Retina (tissue), 1 donor: ENCODE data around the gene CFAP299.
"Not testable (repeated sequence)": the region's sequence is repeated elsewhere in the genome, so short reads cannot be mapped to it uniquely, and the experiment has no call there.

Experiments used
- DNase-seq: peaks from one replicate; pipeline ENCODE4 v3.0.0-alpha.2; 2016

The CFAP299 gene

GRCh38 chr4:80613470-80613869, 277.9 kb downstream of the CFAP299 start:
- peak; percentile 9 for DNase-seq

GRCh38 chr4:80614319-80614718, 278.8 kb downstream of the CFAP299 start:
- peak; percentile 11 for DNase-seq

GRCh38 chr4:80615099-80615498, 279.6 kb downstream of the CFAP299 start:
- no peak for DNase-seq

GRCh38 chr4:80619070-80619674, 283.6 kb downstream of the CFAP299 start:
- DNase-seq, result no peak

- DNase-seq, result no peak
Measured at GRCh38 chr4:80631861-80632260, 296.3 kb downstream of the CFAP299 start.

- DNase-seq, result no peak
Measured at GRCh38 chr4:80637190-80637589, 301.7 kb downstream of the CFAP299 start.

GRCh38 chr4:80646061-80646460, 310.5 kb downstream of the CFAP299 start:
- DNase-seq, result no peak

GRCh38 chr4:80655662-80656061, 320.1 kb downstream of the CFAP299 start:
- DNase-seq, result no peak

- not testable (repeated sequence) for DNase-seq
Measured at GRCh38 chr4:80670118-80670517, 334.6 kb downstream of the CFAP299 start.

- no peak for DNase-seq
Measured at GRCh38 chr4:80678413-80678812, 342.9 kb downstream of the CFAP299 start.

GRCh38 chr4:80680934-80681333, 345.4 kb downstream of the CFAP299 start:
- no peak for DNase-seq

GRCh38 chr4:80685214-80685613, 349.7 kb downstream of the CFAP299 start:
- no peak for DNase-seq

- not testable (repeated sequence) for DNase-seq
Measured at GRCh38 chr4:80687736-80688135, 352.2 kb downstream of the CFAP299 start.

- DNase-seq, result no peak
Measured at GRCh38 chr4:80694171-80694570, 358.6 kb downstream of the CFAP299 start.

- DNase-seq, result no peak
Measured at GRCh38 chr4:80705311-80705710, 369.8 kb downstream of the CFAP299 start.

GRCh38 chr4:80709082-80709869, 373.7 kb downstream of the CFAP299 start:
- no peak for DNase-seq

GRCh38 chr4:80710748-80711451, 375.4 kb downstream of the CFAP299 start:
- no peak for DNase-seq

GRCh38 chr4:80711956-80712355, 376.4 kb downstream of the CFAP299 start:
- no peak for DNase-seq

- no peak for DNase-seq
Measured at GRCh38 chr4:80713409-80713808, 377.9 kb downstream of the CFAP299 start.

- DNase-seq, result no peak
Measured at GRCh38 chr4:80717204-80717603, 381.7 kb downstream of the CFAP299 start.

- no peak for DNase-seq
Measured at GRCh38 chr4:80726471-80726870, 390.9 kb downstream of the CFAP299 start.

- no peak for DNase-seq
Measured at GRCh38 chr4:80730158-80730557, 394.6 kb downstream of the CFAP299 start.

- no peak for DNase-seq
Measured at GRCh38 chr4:80731436-80731835, 395.9 kb downstream of the CFAP299 start.

- DNase-seq, result no peak
Measured at GRCh38 chr4:80732010-80732409, 396.5 kb downstream of the CFAP299 start.
